Lower leg skin (tissue), 4 donors: ENCODE results near the gene GCC1. TPM values are rescaled to one million over a fixed set of nuclear protein-coding genes. Genes with fewer than 3 reads are reported as not detected.

Experiments
- DNase-seq, 2 donors: peaks; one replicate each; pipeline ENCODE4 v3.0.0-alpha.2; 2019; ENCODE audit warnings: low spot score in 2 of 2
- H3K4me3 ChIP-seq: fragments of 200-600 bp; sonication (generic); 2 replicates; pipeline ENCODE4 v1.5.1; 2017; ENCODE audit warnings: mild to moderate bottlenecking, low read depth; ENCODE audit not compliant: poor library complexity, severe bottlenecking
- CTCF ChIP-seq, 3 donors: fragments of 450-650 bp; IDR thresholded peaks; one replicate each; pipeline ENCODE4 v1.5.1; 2016; ENCODE audit warnings: antibody characterized with exemption in 3 of 3, mild to moderate bottlenecking in 3 of 3, moderate library complexity in 2 of 3
- POLR2A ChIP-seq, 2 donors: fragments of 450-650 bp; IDR thresholded peaks; one replicate each; pipeline ENCODE4 v1.6.1; 2016 to 2017; ENCODE audit warnings: antibody characterized with exemption in 2 of 2, mild to moderate bottlenecking in 1 of 2, moderate library complexity in 1 of 2
- WGBS, 2 donors: methylation state at CpG; one replicate each; pipeline ENCODE4 v1.1.5; 2018; 5-methylcytosine and 5-hydroxymethylcytosine counted together
- intact Hi-C: fragments of 100-400 bp; cut with DNase I; formaldehyde crosslinking; loops from one replicate; pipeline ENCODE4 v1.15.0; 2023; ENCODE audit warnings: low total_unique reads
- total RNA-seq, 4 donors: library from RNA; depleted of rRNA; stranded (reverse); fragments of >200 nt; gene quantifications; one replicate each; pipeline ENCODE4 v1.1.0, GENCODE V29; 2016

The GCC1 gene
- total RNA-seq, 4 donors from 2014 or later = 20.2 to 27.2 (median 22.1) TPM

- whole genome bisulfite sequencing, 2 donors = 86 to 91% methylated on average over 6 of the region's 6 CpGs
- TF ChIP-seq POLR2A (IDR thresholded peaks at IDR 0.05) = no peak
- TF ChIP-seq CTCF (IDR thresholded peaks at IDR 0.05) = no peak
- no peak overlapping the region for H3K4me3 ChIP-seq
- peak in 1 of 2 donors; percentile 72 for DNase-seq
- intact Hi-C loops = no loop called here
Measured at GRCh38 chr7:127609297-127609696, 23.9 kb upstream of the GCC1 start.

- 89 to 90% methylated on average over 6 of the region's 6 CpGs for WGBS, 2 donors
- TF ChIP-seq POLR2A (IDR thresholded peaks at IDR 0.05) = no peak
- TF ChIP-seq CTCF (IDR thresholded peaks at IDR 0.05) = no peak
- no peak for DNase-seq
- H3K4me3 ChIP-seq = no peak overlapping the region
- intact Hi-C loops = no loop called here
Measured at GRCh38 chr7:127608446-127608845, 23.1 kb upstream of the GCC1 start.

GRCh38 chr7:127600885-127601284 is 15.5 kb upstream of the GCC1 start:
- no peak overlapping the region for H3K4me3 ChIP-seq
- DNase-seq = no peak
- intact Hi-C loops = no loop called here
- WGBS, 2 donors = 79 to 85% methylated on average over 3 of the region's 3 CpGs
- TF ChIP-seq POLR2A (IDR thresholded peaks at IDR 0.05) (no peak), CTCF (IDR thresholded peaks at IDR 0.05) (no peak)

- no peak overlapping the region for H3K4me3 ChIP-seq
- WGBS, 2 donors = 66 to 68% methylated on average over 6 of the region's 6 CpGs
- TF ChIP-seq CTCF (IDR thresholded peaks at IDR 0.05) (no peak), POLR2A (IDR thresholded peaks at IDR 0.05) (no peak)
- intact Hi-C loops = no loop called here
- DNase-seq = no peak
Measured at GRCh38 chr7:127598318-127598717, 12.9 kb upstream of the GCC1 start.

- intact Hi-C loops = no loop called here
- peak in 1 of 2 donors; percentile 67 for DNase-seq
Measured at GRCh38 chr7:127595737-127596136, 10.3 kb upstream of the GCC1 start.

More at GRCh38 chr7:127595737-127596136, 10.3 kb upstream of the GCC1 start:
- 91 to 92% methylated on average over 5 of the region's 5 CpGs for WGBS, 2 donors
- no peak overlapping the region for H3K4me3 ChIP-seq
- no peak for TF ChIP-seq POLR2A (IDR thresholded peaks at IDR 0.05)
- no peak for TF ChIP-seq CTCF (IDR thresholded peaks at IDR 0.05)
